ENCODE measurements around the gene ELN. TPM values are rescaled to one million over a fixed set of nuclear protein-coding genes. Genes with fewer than 3 reads are reported as not detected.

The ELN gene
- total RNA-seq, 2 donors from 2014 or later: not detected

DNA sequence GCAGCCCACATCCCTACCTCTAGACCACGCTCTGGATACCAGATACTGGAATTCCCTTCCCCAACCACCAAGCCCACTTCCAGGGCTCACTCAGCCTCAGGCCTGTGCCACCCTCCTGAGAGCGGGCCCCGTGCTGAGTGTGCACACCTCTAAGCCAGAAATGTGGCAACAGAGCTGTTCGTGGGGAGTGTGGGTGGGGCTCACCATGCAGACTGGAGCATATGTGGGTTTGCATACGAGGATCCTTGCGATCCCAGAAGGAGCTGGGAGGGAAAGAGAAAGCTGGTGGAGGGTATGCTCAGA, 42.6 kb downstream of the ELN start:
- H3K27ac Mint-ChIP-seq: no peak overlapping the region
- DNase-seq (no peak), ATAC-seq (no peak)
- H3K4me1 Mint-ChIP-seq: no peaks in the 10 kb centered on the region
- H3K9me3 ChIP-seq (ENCODE audit: control insufficient read depth, low read length, poor library complexity, severe bottlenecking): no peaks in the 10 kb centered on the region
- no peak overlapping the region for H3K4me3 Mint-ChIP-seq
- H3K36me3 Mint-ChIP-seq (ENCODE audit: low read depth): no peaks in the 10 kb centered on the region
- no peaks in the 10 kb centered on the region for H3K27me3 Mint-ChIP-seq

GRCh38 chr7:74071121-74071520, 43.1 kb downstream of the ELN start:
- no peak overlapping the region for H3K4me3 Mint-ChIP-seq

GRCh38 chr7:74074770-74075169, 46.8 kb downstream of the ELN start:
- Mint-ChIP-seq H3K27ac (no peak overlapping the region), H3K4me3 (no peak overlapping the region), H3K4me1 (no peaks in the 10 kb centered on the region), H3K27me3 (no peaks in the 10 kb centered on the region), H3K36me3 (ENCODE audit: low read depth) (no peaks in the 10 kb centered on the region)
- no peaks in the 10 kb centered on the region for H3K9me3 ChIP-seq (ENCODE audit: control insufficient read depth, low read length, poor library complexity, severe bottlenecking)
- ATAC-seq: no peak
- no peak for DNase-seq

More at GRCh38 chr7:74071121-74071520, 43.1 kb downstream of the ELN start:
- DNase-seq (no peak), ATAC-seq (no peak)
- Mint-ChIP-seq H3K36me3 (ENCODE audit: low read depth) (no peaks in the 10 kb centered on the region), H3K4me1 (no peaks in the 10 kb centered on the region), H3K27ac (no peak overlapping the region), H3K27me3 (no peaks in the 10 kb centered on the region)
- no peaks in the 10 kb centered on the region for H3K9me3 ChIP-seq (ENCODE audit: control insufficient read depth, low read length, poor library complexity, severe bottlenecking)

GRCh38 chr7:74078461-74078860, 50.5 kb downstream of the ELN start:
- Mint-ChIP-seq H3K4me1 (peaks cover 2% of the 10 kb centered on the region), H3K27me3 (no peaks in the 10 kb centered on the region), H3K27ac (no peak overlapping the region), H3K36me3 (ENCODE audit: low read depth) (no peaks in the 10 kb centered on the region), H3K4me3 (no peak overlapping the region)
- no peaks in the 10 kb centered on the region for H3K9me3 ChIP-seq (ENCODE audit: control insufficient read depth, low read length, poor library complexity, severe bottlenecking)
- DNase-seq (no peak), ATAC-seq (no peak)

- Mint-ChIP-seq H3K36me3 (ENCODE audit: low read depth) (no peaks in the 10 kb centered on the region), H3K4me3 (peak overlapping the region; percentile 31), H3K27ac (no peak overlapping the region), H3K4me1 (peaks cover 9% of the 10 kb centered on the region), H3K27me3 (no peaks in the 10 kb centered on the region)
- DNase-seq (no peak), ATAC-seq (no peak)
- H3K9me3 ChIP-seq (ENCODE audit: control insufficient read depth, low read length, poor library complexity, severe bottlenecking): no peaks in the 10 kb centered on the region
Measured at GRCh38 chr7:74082770-74083116, 54.8 kb downstream of the ELN start.

DNA sequence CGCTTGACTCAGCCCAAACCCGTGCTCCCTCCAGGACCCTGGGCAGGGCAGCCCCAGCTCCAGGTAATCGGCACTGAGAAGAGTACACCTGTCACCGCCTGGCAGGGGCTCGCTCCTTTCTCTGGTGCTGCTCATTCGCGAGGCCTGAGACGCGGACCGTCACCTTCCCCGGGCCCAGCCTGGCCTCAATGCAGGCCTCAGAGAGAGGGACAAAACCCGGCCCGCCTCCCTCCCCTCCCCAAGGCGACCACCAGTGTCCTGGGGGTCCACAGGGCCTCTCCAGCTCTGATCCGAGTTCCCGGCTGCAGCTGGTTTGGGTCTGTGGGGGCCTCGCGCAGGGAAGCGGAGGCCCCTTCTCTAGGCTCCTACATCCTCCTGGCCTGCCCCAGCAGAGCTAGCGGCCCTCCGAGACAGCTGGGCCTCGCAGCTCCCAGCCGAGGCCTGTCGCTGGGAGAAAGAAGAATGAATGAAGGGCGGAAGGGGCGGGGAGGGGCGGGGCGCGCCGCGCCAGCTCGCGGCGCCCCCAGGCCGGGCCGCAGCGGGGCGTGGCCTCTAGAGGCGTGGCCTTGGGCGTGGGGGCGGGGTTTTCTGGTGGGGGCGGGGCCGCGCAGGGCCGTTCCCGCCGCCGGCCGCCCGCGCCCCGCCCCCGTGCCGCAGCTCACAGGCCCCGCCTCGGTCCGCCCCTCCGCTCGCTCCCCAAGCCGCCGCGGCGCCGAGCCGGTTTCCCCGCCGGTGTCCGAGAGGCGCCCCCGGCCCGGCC, 55.3 kb downstream of the ELN start, which contains the start of gene LIMK1:
Gene LIMK1 (plus strand): TSS at position 688 of the 760 bp plus-strand sequence. CDS start 187 bp downstream, outside the sequence.
- H3K36me3 Mint-ChIP-seq (ENCODE audit: low read depth): no peaks in the 10 kb centered on the region
- peak; percentile 95 for ATAC-seq
- peaks cover 9% of the 10 kb centered on the region for H3K4me1 Mint-ChIP-seq
- H3K27ac Mint-ChIP-seq: peak within 1 kb of the TSS; percentile 43
- H3K27me3 Mint-ChIP-seq: no peaks in the 10 kb centered on the region
- DNase-seq: peak; percentile 77 to 85 (median 82)
- H3K4me3 Mint-ChIP-seq: peak within 1 kb of the TSS; percentile 90
- no peaks in the 10 kb centered on the region for H3K9me3 ChIP-seq (ENCODE audit: control insufficient read depth, low read length, poor library complexity, severe bottlenecking)

DNA sequence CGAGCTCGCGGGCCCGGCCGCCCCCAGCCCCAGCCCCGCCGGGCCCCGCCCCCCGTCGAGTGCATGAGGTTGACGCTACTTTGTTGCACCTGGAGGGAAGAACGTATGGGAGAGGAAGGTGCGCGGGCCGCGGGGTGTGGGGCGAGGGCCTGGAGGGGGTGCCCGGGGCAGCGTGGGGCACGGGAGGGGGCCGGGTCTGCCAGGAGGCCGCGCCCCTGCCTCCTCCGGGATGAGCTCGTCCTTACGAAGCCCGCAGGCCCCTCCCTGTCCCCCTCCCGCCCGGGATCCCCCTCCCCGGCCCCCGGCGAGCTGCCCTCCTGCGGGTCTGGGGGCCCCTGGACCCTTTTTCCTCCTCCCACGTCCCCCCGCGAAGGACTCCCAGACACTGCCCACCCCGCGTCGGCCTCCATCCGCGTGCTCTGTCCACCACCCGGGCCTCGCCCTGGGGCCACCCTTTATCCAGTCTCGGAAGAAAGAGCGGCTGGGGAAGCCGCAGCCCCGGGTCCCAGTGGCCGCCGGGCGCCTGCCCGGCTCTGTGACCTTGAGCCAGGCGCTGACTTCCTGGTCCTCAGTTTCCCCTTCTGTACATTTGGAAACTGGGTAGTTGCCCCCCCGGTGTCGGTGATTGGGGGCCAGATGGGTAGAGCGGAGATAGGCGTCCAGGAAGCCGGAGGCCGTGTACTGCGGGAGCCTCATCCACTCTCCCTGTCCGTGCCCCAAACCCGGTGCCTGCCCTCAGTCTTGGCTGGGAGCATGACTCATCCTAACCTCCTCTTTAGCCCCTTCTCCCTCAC, 56.2 kb downstream of the ELN start:
- H3K4me1 Mint-ChIP-seq: peaks cover 10% of the 10 kb centered on the region

GRCh38 chr7:74084722-74085578, 57.0 kb downstream of the ELN start:
- no peaks in the 10 kb centered on the region for H3K36me3 Mint-ChIP-seq (ENCODE audit: low read depth)
- ATAC-seq (no peak), DNase-seq (no peak)
- H3K9me3 ChIP-seq (ENCODE audit: control insufficient read depth, low read length, poor library complexity, severe bottlenecking): no peaks in the 10 kb centered on the region
- H3K27me3 Mint-ChIP-seq: no peaks in the 10 kb centered on the region
- H3K4me1 Mint-ChIP-seq: peaks cover 12% of the 10 kb centered on the region
- peak overlapping the region; percentile 43 for H3K27ac Mint-ChIP-seq
- H3K4me3 Mint-ChIP-seq: peak overlapping the region; percentile 90

More for the DNA sequence above, 56.2 kb downstream of the ELN start:
- peak overlapping the region; percentile 90 for H3K4me3 Mint-ChIP-seq
- H3K36me3 Mint-ChIP-seq (ENCODE audit: low read depth): no peaks in the 10 kb centered on the region
- DNase-seq: no peak
- peak; percentile 74 for ATAC-seq
- no peaks in the 10 kb centered on the region for H3K27me3 Mint-ChIP-seq
- H3K9me3 ChIP-seq (ENCODE audit: control insufficient read depth, low read length, poor library complexity, severe bottlenecking): no peaks in the 10 kb centered on the region
- H3K27ac Mint-ChIP-seq: peak overlapping the region; percentile 43

- ATAC-seq: no peak
- Mint-ChIP-seq H3K4me1 (peaks cover 15% of the 10 kb centered on the region), H3K27me3 (no peaks in the 10 kb centered on the region), H3K4me3 (no peak overlapping the region), H3K36me3 (ENCODE audit: low read depth) (no peaks in the 10 kb centered on the region), H3K27ac (no peak overlapping the region)
- DNase-seq: no peak
- H3K9me3 ChIP-seq (ENCODE audit: control insufficient read depth, low read length, poor library complexity, severe bottlenecking): no peaks in the 10 kb centered on the region
Measured at GRCh38 chr7:74087791-74088453, 59.9 kb downstream of the ELN start.

GRCh38 chr7:74092321-74092963, 64.5 kb downstream of the ELN start:
- no peaks in the 10 kb centered on the region for H3K27me3 Mint-ChIP-seq
- H3K36me3 Mint-ChIP-seq (ENCODE audit: low read depth): no peaks in the 10 kb centered on the region
- H3K27ac Mint-ChIP-seq: no peak overlapping the region
- peaks cover 16% of the 10 kb centered on the region for H3K4me1 Mint-ChIP-seq
- H3K4me3 Mint-ChIP-seq: no peak overlapping the region
- H3K9me3 ChIP-seq (ENCODE audit: control insufficient read depth, low read length, poor library complexity, severe bottlenecking): no peaks in the 10 kb centered on the region
- ATAC-seq: no peak
- DNase-seq: no peak

DNA sequence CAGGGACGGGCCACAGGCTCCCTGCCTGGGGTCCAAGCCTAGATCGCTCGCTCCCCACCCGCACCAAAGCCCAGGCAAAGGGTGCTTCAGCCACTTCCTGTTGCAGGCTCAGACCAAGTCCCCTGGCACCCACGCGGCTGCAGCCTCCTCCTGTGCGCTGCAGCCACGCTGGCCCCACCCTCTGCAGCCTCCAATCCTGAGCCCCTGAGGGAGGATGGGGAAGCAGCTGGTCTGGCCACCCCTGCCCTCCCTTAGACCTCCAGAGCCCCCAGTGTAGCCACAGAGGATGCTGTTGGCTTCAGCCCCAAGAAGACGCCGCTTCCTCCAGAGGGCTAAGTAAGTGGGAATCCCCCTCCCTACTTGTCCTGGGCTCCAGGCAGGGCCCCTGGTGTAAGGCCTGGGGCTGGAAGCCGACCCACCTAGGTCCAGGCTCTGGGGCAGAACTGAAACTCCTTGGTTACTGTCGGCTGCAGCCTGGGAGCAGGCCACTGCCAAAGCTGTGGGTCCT, 65.0 kb downstream of the ELN start:
- Mint-ChIP-seq H3K4me3 (no peak overlapping the region), H3K27ac (peak overlapping the region; percentile 88), H3K27me3 (no peaks in the 10 kb centered on the region), H3K4me1 (peaks cover 16% of the 10 kb centered on the region), H3K36me3 (ENCODE audit: low read depth) (no peaks in the 10 kb centered on the region)
- DNase-seq: no peak
- no peak for ATAC-seq
- no peaks in the 10 kb centered on the region for H3K9me3 ChIP-seq (ENCODE audit: control insufficient read depth, low read length, poor library complexity, severe bottlenecking)

DNA sequence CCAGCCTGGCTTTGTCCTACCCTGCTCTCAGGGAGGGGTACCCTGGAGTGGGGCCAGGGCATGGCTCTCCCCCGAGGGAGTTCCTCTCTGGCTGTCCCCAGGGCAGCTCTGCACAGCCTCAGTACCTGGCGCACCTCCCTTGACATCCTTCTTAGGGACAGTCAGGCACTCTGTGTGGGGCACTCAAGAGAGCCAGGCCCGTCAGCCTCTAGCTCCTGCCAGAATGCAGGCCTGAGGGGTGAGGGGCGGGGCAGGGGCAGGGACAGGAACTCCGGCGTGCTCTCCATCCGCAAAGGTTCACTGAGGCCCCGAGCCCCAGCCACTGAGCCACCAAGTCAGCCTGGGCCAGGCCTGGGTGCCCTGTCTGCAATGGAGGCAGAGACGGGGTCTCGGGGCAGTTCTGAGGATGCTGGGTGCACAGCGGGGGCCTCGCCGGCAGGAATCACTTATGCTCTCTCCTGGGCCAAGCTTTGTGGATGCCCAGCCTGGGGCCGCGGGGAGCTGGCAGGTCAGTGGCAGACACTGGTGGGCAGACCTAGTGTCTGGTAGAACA, 65.8 kb downstream of the ELN start:
- no peak for DNase-seq
- no peaks in the 10 kb centered on the region for H3K9me3 ChIP-seq (ENCODE audit: control insufficient read depth, low read length, poor library complexity, severe bottlenecking)
- peak overlapping the region; percentile 88 for H3K27ac Mint-ChIP-seq
- no peaks in the 10 kb centered on the region for H3K36me3 Mint-ChIP-seq (ENCODE audit: low read depth)
- peak; percentile 25 for ATAC-seq
- peak overlapping the region; percentile 93 for H3K4me3 Mint-ChIP-seq
- H3K27me3 Mint-ChIP-seq: no peaks in the 10 kb centered on the region
- H3K4me1 Mint-ChIP-seq: peaks cover 15% of the 10 kb centered on the region

Measured in T-helper 17 cell (primary cell).